ENCODE data around the gene CDC5L.

CDC5L gene

DNA sequence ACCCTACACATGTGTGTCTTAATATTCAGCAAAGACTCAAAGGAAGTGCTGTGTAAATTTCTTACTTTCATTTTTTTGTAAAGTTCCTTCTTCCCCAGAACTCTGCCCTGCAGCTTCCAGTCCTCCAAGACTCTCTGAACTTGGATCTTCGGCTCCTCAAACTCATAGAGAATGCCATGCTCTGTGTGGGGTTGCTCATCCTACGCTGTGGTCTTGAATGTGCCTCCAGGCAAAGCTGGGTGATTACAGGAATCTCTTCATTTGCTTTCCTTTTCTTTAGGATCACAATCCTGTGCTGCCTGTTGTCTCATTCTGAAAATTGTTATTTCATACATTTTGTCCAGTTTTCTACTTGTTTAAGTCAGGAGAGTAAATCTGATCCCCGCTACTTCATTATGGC, 14.5 kb upstream of the CDC5L start:
- DNase-seq (ENCODE audit: low read depth in 1 of 2, low spot score in 1 of 2): no peak

DNA sequence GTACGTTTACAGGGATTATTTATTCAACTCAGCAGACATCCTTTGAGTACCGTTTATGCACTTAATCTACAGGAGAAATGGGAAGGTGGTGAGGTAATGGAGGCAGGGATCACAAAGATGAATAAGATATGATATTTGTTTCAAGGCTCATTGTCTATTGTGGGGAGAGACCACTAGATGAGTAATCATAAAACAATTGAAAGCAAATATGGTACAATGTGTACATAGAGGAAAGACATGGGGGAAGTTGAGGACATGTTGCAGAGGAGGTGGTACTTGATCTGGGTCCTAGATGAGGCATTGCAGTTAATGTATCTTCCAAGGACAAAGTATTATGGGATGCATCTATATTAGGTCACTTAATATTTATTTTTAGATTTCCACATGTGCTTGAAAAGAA, 13.7 kb upstream of the CDC5L start:
- DNase-seq (ENCODE audit: low read depth in 1 of 2, low spot score in 1 of 2): no peak

DNA sequence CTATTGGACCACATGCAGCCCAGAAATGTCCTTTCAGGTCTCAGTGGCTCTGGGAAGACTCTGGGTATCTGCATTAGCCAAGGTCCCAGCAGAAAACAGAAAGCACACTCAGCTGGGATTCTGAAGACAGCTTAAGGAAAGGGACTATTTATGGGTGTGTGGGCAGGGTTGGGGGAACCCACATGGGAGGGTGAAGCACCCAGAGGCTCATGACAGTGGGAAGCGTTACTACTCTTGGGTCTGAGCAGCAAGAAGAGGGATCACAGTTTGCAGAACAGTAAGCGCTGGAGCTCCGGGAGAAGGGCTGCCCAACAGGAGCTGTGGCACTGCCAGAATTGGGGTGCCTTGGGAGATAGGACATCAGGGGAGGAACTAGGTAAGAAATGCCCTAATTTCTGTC, 12.4 kb upstream of the CDC5L start:
- DNase-seq (ENCODE audit: low read depth in 1 of 2, low spot score in 1 of 2): no peak

DNA sequence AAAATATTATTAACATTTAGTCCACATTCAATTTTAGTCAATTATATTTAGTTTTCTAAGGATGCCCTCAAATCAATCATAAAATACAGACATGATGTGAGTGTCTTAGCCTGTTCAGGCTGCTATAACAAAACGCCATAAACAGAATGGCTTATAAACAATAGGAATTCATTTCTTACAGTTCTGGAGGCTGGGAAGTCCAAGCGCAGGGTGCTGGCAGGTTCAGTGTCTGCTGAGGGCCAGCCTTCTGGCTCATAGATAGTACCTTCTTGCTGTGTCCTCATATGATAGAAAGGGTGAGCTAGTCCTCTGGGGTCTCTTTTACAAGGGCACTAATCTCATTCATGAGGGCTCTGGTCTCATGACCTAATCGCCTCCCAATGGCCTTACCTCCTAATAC, 10.0 kb upstream of the CDC5L start:
- DNase-seq (ENCODE audit: low read depth in 1 of 2, low spot score in 1 of 2): no peak

DNA sequence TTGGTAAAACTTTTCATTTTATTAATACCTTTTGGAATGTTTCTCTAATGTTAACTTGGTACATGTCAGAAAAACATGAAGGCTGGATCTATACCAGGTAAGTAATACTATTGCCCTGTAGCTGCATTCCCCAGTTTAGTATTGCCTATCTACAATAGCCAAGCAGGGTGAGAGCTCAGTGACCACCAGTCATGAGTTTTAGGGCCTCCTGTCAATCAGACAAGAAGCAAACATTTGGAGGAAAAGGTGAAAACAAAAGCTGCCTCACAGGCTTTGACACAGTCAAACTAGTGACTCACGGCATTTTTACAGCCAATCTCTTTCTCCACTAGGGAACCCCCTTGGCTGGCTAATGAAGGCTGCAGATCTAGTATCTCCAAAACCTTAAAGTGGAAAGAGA, 9.5 kb upstream of the CDC5L start:
- no peak for DNase-seq (ENCODE audit: low read depth in 1 of 2, low spot score in 1 of 2)

DNA sequence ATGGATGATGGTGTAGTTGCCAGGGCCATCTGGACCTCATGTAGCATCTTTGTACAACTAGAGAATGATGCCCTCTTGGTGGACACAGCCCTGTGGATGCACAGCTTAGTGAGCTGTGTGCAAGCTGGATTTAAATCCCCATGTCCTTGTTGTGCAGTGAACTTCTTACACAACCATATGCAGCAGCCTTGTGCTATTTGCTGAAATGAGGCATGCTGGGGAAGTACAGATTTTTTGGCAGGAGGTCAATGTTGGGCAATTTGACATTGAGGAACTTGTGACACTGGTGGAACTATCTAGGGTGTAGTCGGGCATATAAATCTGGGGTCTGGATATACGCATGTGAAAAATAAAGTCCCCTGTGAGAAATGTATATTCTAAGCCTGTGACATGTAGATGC, 5.8 kb upstream of the CDC5L start:
- no peak for DNase-seq (ENCODE audit: low read depth in 1 of 2, low spot score in 1 of 2)

DNA sequence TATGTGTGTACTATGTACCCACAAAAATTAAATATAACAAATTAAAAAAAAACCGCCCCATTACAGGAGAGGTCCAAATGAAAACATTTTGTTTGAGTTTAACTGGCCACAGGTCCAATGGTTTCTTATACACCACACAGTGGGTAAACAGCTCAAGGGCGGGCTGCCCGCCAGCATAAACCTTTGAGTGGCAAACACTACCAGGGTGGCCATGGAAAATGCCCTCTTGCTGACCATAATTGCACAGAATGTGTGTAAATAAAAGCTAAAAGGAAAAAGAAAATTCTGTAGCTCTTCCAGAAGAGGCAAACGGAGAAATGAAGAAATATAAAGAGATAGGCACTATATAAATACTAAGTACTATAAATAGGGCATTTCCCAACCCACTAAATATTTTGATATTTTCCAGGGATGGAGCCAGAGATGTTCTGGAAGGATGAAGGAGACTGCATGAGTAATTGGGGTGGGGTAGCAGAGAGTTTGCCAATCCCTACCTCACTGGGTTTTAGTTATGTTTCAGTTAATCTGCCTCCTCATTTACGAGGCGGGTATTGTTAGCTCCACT, 1.1 kb upstream of the CDC5L start:
- no peak for DNase-seq (ENCODE audit: low read depth in 1 of 2, low spot score in 1 of 2)

DNA sequence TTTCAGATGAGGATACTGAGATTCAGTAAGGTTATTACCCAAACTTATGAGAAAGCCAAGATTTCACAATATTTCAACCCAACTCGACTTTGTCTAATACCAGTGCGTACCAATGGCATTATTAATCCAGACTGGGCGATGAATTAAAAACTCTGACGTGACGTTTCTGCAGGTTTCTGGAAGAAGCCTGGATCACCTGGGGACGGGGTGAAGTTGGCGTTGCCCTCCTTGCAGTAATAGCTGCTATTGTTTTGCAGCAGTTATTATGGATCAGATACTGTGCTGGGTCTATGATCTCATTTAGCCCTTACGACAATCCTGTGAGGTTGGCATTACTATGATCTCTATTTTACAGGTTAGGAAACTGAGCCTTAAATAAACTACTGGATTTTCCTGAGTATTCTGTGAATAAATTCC, 569 bp upstream of the CDC5L start:
- no peak for DNase-seq (ENCODE audit: low read depth in 1 of 2, low spot score in 1 of 2)

DNA sequence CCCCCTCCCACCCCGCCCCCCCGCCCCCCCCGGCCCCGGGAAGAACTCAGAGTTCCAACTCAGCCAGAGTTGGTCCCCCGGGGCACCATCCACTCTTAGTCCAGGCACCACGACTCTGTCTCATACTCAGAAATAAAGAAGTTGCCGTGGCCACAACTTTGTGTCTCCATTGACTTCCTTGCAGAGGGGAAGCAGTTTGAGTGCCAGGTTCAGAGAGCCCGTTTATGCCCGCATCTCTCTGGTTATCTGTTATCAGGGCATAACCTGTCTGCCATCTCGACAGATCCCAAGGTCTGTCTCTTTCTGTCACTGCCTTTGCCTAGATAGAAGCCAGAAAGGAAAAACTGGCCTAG, 605 bp downstream of the CDC5L start:
- no peak for DNase-seq (ENCODE audit: low read depth in 1 of 2, low spot score in 1 of 2)

DNA sequence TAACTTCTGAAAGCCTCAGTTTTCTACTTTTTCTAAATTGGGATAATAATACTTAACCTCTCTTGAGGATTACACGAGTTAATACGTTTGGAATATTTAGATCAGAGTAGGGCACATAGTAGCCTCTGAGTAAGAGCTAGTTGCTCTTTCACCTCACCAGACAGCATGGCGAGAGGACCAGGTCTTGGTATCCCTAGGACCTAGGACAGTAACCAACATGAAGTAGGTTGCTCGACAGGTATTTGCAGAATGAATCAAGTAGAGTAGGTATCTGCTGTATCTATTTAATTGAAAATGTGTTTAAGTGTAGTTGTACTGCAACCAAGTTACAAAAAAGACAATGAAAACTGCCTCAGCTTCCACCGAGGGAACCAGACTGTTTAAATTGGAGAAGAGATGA, 1.4 kb downstream of the CDC5L start:
- DNase-seq (ENCODE audit: low read depth in 1 of 2, low spot score in 1 of 2): no peak

DNA sequence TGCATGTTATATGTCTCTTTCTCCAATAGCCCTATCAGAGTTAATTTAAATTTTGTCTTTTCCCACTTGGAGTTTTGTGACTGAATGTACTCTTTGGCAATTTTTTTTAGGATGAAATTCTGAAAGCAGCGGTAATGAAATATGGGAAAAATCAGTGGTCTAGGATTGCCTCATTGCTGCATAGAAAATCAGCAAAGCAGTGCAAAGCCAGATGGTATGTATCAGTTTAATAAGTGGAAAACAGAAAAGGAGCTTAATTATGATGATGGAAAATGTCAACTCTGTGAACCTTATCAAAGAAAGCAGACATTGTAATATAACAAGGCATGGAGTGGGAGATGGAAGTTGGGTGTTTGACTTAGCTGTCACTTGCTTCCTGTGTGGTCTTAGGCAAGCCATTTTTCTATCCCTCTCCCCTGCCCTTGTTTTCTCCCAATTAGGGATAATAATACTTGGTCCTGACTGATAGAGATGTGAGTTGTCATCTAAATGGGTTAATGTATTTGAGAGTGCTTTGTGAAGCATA, 2.7 kb downstream of the CDC5L start:
- no peak for DNase-seq (ENCODE audit: low read depth in 1 of 2, low spot score in 1 of 2)

DNA sequence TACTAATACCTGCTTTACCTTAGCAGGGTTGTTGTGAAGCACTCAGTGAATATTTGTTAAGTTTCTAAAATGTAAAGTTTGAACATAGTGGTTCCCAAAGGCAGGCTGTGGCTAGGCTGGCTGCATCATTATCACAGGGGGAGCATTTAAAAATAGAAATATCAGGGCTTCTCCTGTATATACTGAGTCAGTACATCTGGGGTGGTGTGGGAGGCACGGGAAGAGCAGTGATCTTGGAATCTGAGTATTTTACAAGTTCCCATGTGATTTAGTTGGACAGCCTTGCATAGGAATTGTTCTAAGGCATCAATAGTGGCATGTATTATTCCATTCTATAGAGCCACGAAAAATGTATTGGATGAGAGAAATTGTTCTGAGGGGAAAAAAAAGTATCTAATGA, 8.0 kb downstream of the CDC5L start:
- DNase-seq (ENCODE audit: low read depth in 1 of 2, low spot score in 1 of 2): no peak

DNA sequence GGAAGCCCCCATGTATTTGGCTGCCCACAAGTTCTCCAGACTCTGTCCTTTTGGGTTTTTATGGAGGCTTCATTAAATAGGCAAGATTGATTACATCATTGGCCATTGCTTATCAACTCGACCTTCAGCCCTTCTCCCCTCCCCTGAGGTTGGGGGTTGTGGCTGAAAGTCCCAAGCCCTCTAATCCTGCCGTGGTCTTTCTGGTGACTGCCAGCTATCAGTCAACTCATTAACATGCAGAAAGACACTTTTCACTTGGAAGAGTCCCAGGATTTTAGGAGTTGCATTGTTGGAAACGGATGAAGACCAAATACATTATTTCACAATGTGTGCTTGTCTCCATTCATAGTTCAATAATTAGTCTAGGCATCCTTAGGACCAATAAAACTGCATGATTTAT, 9.5 kb downstream of the CDC5L start:
- no peak for DNase-seq (ENCODE audit: low read depth in 1 of 2, low spot score in 1 of 2)

DNA sequence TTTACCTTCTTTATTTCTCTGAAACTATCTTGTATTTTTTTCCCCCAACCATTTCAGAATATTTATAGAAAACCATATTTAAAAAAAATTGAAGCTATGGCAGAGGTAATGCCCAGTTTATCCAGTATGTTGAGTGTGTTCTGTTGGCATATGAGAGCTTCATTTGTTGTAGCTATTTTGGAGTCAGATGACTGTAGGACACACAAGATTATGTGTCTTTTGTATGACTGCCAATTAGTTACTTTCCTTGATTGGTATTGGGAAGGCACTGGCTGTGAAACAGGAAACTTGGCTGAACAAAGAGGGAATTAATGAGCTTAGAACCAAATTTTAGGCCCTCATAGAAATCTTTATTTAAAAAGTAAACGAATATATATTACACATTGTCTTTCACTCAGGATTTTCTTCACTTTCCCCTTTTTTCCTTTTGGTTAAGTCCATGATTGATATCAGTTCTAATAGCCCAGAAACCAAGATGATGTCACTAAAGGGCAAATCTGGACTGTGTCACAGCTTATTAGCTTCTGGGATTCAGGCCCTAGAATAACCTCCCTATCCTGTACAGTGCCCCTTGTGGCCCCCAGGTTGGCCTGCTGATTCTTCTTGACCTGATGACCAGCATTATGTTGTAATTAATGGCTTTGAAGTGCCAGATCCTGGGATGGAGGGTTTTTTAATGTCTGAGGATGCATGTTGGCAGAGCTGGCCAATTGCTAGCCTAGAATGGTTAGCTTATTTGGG, 10.1 kb downstream of the CDC5L start:
- DNase-seq (ENCODE audit: low read depth in 1 of 2, low spot score in 1 of 2): no peak

DNA sequence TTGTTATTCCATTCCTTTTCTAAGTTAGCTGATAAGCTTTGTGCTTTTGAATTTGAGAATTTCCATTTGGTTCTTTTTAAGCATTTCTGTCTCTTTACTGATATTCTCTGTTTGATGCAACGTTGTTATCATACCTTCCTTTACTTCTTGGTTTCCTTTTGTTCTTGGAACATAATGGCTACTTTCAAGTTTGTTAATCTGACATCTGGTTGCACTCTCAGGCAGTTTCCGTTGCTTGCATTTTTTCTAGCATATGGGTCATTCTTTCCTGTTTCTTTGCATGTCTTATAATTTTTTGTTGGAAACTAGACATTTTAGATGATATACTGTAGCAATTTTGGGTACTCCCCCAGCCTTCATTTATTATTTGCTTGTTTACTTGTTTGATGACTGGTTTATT, 12.5 kb downstream of the CDC5L start:
- no peak for DNase-seq (ENCODE audit: low read depth in 1 of 2, low spot score in 1 of 2)

DNA sequence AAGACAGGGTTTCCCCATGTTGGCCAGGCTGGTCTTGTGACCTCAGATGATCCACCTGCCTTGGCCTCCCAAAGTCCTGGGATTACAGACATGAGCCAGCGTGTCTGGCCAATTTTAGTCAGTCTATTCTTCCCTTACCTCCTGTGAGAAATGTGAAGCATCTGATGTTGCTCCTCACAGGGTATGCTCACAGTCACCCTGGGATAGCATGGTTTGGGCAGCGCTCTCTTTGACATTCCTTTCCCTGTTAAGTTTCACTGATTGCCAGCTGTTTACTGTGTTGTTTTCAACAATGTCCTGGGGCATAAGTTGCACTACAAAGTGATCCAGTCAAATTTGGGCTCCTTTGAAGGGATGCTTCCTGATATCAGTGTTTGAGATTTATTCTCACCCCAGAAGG, 13.1 kb downstream of the CDC5L start:
- DNase-seq (ENCODE audit: low read depth in 1 of 2, low spot score in 1 of 2): no peak

DNA sequence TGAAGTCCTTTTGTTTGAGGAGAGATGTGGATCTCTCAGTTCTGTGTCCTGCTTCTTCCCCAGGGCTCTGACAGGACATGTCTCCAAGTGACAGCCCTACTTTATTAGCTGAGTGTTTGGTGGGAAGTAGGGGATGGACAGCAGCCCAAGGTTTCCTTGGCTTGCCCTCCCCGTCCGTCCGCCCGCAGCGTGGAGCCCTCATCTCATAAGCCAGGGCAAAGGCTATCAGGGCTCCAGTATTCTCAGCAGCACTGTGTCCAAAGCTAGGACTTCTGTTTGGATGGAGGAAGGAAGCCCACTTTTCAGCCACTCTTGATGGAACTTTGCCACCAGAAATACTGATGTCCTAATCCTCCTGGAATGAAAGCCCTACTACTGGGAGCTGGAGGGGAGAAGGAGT, 13.6 kb downstream of the CDC5L start:
- DNase-seq (ENCODE audit: low read depth in 1 of 2, low spot score in 1 of 2): no peak

DNA sequence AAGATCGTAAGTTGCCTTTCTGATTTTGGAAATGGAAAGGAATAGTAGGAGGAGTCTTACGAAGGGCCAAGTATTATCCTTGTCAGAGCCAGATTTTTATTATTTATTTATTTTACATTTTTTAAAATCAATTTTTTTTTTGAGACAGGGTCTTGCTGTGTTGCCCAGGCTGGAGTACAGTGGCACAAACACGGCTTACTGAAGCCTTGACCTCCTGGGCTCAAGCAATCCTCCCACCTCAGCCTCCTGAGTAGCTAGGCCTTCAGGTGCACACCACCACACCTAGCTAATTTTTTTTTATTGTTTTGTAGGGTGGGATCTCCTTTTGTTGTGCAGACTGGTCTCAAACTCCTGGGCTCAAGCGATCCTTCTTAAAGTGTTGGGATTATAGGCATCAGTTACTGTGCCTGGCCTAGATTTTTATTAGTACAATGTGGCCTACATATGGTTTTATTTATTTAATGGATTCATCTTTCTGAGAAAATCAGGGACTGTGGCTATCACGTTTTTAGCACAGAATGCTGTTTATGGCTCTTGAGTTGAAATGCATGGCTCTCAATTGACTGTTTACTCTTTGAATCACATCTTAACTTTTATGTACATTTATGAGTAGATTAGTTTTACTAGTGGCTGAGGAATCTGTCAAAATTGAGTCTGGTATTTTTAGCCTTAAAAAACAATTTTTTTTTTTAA, 16.7 kb downstream of the CDC5L start:
- DNase-seq (ENCODE audit: low read depth in 1 of 2, low spot score in 1 of 2): no peak

DNA sequence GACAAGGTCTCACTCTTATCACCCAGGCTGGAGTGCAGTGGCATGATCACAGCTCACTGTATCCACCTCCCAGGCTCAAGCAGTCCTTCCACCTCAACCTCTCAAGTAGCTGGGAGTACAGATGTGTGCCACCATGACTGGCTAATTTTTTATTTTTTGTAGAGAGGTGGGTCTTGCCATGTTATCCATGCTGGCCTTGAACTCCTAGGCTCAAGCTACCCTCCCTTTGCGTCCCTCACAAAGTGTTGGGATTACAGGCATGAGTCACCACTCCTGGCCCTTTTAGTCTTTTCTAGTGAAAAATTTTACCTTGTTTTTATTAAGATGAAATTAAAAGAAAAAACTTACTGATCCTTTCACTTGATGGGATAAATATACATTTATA, 17.2 kb downstream of the CDC5L start:
- DNase-seq (ENCODE audit: low read depth in 1 of 2, low spot score in 1 of 2): no peak

DNA sequence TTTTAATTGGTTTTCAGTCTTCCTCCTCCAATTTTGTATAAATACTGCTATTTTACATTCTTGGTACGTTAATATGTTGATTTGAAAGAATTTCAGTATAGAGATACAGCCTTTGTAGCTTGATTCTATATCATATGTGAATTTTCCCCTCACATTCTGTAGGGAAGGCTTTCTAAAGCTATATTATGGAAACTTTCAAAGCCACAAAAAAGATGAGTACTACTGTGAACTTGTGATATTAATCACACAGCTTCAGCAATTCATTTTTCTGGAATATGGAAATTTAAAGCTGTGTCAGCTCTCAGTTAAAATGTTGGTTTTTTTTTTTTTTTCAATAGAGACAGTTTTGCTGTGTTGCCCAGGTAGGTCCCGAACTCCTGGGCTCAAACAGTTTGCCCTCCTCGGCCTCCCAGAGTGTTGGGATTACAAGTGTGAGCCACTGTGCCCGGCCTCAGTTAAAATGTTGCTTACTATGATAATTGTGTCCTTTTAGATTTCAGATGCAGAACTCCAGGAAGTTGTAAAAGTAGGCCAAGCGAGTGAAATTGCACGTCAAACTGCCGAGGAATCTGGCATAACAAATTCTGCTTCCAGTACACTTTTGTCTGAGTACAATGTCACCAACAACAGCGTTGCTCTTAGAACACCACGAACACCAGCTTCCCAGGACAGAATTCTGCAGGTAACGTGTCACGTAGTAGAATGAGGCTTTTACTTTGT, 20.6 kb downstream of the CDC5L start:
- no peak for DNase-seq (ENCODE audit: low read depth in 1 of 2, low spot score in 1 of 2)

DNA sequence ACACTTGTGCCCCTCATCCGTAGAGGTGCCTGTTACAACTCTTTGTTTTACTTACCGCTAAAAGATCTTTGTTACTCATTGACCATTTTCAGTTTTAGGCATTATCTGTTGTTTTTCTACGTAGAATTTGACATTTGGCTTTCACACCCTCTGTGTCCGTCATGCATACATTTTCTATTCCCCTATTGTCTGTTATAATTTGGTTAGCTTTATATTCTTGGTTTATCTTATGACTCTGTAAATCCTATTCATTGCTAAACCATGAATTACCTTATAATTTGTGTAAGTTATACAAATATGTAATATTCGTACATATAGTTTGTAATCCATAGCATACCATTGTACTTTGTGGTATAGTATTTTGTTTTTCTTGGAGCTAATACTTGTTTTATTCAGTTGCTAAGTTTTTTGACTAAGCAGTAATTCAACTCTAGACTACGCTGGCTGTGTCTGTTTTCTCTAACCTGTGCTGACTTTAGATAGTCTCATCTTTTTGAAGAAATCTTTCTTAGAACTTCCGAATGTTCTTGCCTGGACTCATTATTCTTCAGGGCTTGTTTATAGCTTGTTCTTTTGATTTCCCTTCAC, 21.8 kb downstream of the CDC5L start:
- DNase-seq (ENCODE audit: low read depth in 1 of 2, low spot score in 1 of 2): no peak

DNA sequence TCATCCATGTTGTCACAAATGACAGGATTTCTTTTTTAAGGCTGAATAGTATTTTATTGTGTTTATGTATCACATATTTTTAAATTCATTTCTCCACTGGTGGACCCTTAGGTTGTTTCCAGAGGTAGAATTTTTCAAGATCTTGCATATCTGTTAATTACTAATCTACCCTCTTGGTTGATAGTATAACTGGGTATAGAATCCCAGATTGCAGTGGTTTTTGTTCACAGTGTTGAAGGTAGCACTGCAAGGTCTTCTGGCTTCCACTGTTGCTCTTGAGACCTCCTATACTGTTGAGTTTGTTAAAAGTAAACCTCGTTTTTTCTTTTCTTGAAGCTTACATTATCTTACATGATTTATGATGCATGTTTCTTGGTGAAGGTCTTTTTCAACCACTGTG, 22.9 kb downstream of the CDC5L start:
- DNase-seq (ENCODE audit: low read depth in 1 of 2, low spot score in 1 of 2): no peak

Measured in activated CD4-positive, alpha-beta T cell treated with anti-CD3 and anti-CD28 coated beads, Interleukin-2, amount 50 U/mL, for 24 hours (primary cell).